ENCODE measurements around the gene ARMC3.

GRCh38 chr10:22927166-22927565, 687 bp upstream of the ARMC3 start:
- TF ChIP-seq POLR2A (IDR thresholded peaks at IDR 0.05; ENCODE audit: low read depth, low read length) (no peak), TAF1 (IDR thresholded peaks at IDR 0.05; ENCODE audit: low read depth, low read length) (no peak), POLR2AphosphoS5 (IDR thresholded peaks at IDR 0.05; ENCODE audit: low read depth, low read length) (no peak), POU2F2 (IDR thresholded peaks at IDR 0.05; ENCODE audit: low read depth, low read length) (no peak), SPI1 (IDR thresholded peaks at IDR 0.05; ENCODE audit: low read depth, low read length) (no peak)
